HPDE6-E6E7 (cell line): ENCODE measurements around the gene RGL2.

Experiments used
- DNase-seq: peaks from one replicate; pipeline ENCODE4 v3.0.0; 2011; ENCODE audit warnings: missing footprints; ENCODE audit errors: extremely low spot score

RGL2 gene

DNA sequence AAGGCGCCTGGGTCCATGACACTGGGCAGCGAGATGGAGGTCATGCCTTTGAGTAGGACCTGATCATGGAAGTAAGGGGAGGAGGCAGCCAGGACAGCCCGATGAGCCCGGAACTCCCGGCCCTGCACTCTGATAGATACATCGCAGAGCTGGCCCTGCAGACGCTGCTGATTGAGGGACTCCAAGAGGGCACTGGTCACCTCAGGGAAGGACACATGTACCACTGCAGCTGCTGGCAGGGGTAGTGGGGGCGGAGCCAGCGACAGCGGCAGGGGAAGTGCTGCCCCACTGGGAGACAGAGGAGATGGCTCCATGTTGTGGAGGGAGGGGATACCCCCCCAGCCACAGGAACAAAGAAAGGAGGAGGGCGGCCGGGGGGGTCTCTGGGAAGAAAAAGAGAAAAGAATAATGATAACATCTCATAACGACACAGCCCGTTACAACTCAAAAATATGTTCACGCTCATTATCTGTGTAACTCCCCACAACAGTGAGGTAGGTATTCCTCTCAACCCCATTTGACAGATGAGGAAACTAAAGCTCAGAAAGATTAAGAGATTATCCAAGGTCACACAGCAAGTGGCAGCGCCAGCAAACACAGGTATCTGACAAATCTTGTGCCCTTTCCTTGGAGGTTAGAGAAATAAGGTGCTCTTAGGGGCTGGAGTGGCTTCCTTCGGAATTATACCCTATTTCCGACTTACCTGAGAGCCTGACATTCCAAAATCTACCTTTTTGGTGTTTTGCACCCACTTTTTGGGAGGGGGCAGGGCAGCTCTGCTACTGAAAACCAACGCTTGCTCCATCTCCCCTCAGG is 18.1 kb upstream of the RGL2 start:
- no peak for DNase-seq

DNA sequence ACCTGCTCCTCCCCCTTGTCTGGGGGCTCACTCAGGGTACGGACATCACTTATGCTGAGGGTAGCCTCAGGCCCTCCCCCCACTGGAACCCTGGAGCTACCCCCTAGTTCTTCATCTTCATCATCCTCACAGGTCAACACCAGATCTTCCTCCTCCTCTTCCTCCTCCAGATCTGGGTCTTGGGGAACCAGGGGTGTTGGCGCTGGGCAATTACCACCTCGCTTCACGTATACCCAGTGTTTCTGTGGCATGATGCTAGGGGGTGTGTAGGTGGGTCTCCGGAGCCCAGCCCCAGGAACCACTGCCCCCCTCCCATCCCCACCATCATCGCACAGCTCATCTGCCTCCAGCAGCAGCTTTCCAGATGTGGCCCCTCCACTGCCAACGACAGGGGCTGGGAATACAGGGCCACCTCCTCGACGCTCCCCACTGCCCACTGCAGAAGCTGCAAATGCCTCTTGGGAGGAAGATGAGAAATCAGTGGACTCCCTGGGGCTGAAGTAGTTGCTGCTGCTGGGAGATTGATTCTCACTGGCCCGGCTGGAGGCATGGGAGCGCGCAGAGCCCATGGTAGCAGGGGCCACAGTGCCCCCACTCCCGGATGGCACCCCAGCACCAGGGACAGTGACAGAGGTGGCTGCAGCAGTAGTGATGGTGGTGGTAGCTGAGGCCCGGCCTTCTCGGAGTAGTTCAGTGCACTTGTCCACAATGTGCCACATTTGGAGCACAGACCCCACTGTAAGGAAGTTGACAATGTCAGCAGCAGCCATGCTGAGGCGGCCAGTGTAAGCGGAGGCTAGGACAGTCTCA is 17.3 kb upstream of the RGL2 start:
- no peak for DNase-seq

DNA sequence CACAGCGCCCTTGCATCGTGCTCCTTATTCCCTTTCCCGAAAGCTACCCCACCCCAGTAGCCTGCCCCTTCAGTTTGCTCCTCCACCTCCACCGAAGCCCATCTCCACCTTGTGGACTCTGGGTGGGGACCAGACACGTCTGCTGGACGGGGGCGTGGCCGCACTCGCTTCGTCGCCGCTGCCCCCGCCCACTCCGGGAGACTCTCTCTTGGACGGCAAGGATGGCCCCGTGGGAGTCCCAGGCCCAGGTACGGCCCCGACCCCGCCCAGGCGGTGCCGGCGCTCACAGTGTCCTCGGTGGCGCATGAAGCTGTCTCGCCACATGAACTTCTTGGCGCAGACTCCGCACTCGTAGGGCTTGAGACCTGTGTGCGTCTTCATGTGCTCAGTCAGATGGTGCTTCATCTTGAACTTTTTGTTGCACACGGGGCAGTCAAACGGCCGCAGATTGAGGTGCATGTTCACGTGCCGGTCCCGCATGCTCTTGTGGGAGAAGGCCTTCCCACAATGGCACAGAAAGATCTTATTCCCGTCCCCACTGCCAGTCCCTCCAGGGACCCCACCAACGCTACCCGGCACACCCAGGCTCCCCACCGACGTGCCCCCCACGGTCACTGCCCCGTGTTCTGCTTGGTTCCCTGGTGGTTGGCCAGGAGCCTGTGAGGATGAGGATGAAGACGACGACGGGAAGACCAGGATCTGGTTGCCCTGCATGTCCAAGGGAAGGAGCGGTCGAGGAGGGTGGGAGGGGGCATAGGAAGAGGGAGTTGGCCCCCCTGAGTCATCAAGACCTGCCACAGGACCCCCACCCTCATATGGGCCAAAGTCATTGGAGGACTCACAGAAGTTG is 16.4 kb upstream of the RGL2 start:
- DNase-seq: peak; percentile 15

DNA sequence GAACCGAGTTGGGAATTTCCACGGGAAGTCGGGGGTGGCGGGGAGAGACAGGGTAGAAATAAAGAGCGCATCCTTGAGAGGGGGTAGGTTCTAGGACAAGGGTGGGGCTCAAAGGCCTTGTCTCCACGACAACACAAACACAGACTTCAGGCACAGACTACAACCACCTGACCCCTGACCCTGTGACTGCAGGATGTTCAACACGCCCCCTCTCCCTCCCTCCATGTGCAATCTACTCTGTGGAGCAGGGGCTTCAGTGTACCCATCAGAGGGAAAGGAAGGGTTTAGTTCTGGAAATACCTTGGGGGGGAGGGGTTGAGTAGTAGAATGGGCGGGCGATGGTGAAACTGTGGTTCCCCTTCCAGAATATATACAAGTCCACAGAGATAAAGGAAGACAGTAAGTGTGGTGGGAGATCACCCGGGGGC is 15.8 kb upstream of the RGL2 start:
- DNase-seq: peak; percentile 47

DNA sequence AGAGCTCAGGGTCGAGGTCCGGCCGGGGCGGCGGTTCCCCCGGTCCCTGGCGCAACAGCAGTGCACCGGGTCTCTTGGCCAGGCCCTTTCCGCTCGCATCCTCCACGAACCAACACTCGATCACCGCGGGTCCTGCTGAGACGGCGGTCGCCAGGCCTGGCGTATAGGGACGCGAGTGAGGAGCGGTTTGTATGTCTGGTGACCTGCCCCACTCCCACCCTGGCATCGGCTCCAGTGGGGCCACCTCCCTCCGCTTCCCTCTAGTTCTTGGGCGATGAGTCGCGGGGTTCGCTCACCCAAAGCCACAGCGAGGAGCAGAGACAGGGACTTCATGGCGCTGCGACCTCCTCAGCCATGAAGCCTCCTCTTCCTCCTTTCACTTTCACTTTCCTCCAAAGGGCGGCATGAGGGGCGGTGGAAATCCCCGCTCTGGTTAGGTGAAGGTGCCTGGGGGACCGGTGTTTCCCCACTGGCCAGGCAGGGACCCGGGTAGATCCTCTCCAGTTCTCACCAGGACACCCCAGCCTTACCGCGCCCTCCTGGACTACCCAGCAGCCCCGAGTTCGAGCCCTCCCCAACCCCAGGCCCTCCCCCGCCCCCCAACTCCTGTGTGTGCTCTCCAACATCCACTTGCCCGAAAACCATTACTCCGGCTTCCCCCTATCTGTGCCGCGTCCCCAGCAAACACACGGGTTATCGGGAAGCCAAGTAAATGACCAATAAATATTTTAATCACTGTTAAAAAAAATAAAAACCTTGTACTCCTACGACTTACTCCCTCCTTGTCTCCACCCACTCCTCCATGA is 15.2 kb upstream of the RGL2 start, which contains the start of gene TAPBP:
Gene TAPBP (minus strand): TSS at position 370 of the 806 bp plus-strand sequence. CDS start 37 bp downstream, at position 333.
- peak; percentile 54 for DNase-seq

DNA sequence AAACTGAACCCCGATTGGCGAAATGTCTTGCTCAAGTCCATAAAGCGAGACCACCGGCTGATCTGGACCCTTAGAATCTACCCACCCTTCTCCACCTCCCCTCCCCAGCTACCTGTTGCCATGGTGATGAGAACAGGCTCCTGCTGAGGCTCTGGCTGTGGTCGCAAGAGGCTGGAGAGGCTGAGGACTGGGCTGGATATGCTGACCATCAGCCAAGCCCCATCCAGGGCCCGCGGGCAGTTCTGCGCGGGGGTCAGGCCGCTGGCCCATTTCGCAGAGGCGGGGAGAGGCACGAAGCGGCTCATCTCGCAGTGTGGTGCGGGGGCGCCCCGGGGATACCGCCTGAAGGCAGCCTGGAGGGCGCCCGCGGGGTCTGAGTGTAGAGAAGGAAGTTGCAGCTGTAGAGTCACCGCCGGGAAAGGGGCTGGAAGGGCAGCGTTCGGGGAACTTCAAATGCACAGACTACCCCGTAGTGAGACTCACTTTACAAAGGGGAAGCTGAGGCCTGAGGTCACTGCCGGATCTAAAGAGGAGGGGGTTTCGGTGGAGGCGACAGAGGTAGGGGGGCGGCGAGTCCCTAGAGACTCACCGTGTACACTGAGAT is 14.5 kb upstream of the RGL2 start:
- no peak for DNase-seq

DNA sequence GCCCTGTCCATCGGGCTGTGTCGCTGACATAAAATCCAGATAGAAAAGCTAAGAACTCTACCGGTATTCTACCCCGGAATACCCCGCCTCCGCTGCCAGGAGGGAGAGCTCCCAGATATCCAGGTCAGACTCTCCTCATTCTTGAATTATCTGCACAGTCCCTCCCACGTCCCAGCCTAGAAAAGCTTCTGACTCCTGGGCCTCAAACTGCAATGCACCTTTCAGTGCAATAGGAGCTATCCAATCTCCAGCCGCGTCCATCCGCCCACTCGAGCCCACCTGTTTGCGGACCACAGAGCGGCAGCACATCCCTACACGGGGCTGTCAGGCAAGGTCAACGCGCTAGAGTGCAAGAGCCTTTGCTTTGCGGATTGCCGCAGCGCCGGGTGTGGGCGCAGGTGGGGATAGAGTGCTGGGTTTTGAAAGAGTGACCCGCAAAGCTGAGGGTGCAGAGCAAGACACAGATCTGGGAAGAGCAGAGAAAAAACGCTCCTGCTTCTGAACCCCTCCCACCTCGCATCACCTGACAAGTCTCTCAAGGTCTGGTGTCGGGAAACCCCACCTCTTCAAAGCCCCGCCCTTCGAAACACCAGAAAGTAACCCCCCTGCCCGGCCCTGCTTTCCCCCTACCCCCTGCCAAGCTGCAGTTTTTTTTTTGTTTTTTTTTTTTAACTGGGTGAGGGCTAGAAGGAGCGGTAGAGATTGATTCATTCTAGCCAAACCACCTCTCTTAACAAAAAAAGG is 13.8 kb upstream of the RGL2 start:
- peak; percentile 92 for DNase-seq

DNA sequence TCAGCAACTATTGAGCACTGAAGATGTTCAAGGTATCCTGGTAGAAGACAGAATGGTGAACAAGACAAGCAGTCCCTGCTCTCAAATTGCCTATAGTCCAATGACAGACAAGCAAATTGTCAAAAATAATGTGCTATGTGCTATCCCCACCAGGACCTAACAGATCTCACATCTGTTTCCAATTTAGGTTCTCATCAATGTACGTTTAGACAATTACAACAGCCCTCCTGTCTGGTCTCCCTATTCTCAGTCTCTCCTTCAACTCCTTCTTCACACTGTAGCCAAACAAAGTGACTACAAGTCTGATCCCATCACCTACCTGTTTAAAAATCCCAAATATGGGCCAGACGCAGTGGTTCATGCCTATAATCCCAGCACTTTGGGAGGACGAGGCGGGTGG is 7.6 kb upstream of the RGL2 start:
- no peak for DNase-seq

DNA sequence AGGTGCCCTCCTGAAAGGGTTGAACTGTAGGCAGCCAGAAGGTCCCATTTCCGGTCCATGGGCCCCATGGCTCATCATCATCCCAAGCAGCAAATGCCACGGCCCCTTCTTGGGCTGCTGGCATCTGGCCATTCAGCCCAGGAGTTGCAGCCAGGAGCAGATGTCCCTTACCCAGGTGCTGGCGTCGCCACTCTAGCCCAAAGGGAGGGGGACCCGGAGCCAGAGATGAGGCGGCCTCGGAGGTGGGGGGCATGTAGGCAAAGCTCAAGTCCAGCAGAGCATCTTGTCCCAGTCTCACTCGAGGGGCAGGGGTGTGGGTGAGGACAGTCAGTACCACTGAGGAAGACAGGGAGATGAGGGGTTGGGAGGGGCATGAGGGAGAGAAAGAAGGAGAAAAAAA is 6.3 kb upstream of the RGL2 start:
- no peak for DNase-seq

DNA sequence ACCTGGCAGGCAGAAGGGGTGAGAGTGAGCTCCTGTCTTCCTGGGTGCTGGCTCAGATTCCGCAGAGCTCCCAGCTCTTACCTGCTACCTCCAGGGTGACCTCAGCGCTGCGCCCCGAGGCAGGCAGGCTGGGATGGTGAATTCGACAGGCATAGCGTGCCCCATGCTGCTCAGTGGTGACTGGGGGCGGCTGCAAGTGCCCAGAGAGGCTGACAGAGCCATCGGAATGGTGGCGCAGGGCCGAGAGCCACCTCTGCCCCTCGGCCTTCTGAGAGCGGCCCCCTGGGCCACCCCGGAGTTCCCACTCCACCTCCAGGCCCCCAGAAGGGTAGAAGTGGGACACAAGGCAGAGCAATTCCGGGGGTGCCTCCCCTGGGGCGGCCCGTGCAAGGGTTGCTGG is 5.5 kb upstream of the RGL2 start:
- no peak for DNase-seq

DNA sequence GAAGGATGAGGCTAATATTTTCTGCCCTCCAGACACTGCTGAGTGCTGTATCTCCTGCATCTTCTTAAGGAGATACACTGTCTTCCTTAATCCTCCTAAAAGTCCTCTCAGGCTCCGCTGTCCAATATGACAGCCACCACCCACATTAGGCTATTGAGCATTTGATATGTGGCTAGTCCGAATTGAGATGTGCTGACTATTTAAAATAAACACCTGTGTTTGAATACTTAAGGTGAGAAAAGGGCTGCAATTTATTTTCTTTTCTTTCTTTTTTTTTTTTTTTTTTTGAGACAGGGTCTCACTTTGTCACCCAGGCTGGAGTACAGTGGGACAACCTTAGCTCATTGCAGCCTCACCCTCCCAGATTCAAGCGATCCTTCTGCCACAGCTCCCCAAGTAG is 3.1 kb upstream of the RGL2 start:
- DNase-seq: no peak

DNA sequence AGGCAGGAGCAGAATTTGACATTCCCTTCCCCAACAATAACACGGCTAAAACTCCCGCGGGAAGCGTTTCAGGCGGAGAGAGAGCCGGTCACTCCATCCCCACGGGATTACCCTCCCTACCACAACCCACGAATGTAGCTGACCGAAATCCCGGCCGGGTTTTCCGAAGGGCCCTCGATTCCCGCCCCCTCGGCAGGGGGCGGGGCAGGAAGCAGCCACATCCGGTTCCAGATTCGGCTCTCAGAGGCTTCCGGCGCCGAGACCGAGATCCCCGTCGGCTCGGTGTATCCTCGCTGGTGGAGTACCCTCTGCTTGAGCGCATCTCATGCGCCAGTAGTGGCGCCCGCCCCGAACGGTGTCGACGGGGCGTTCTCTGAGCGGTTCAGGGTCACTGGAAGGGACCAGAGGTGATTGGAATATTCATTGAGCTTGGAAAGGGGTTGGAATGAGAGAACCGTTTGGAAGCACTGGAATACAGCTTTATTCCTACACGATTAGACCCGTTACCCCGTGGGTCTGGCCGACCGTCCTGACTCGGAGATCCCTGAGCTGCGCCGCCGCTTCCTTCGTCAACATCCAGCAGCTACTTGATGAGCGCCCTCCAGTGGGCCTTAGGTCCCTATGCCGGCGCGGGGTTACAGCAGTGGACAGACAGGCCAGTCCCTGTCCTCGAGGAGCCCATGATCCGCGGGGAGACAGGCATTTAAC is 649 bp upstream of the RGL2 start:
- DNase-seq: peak; percentile 73

DNA sequence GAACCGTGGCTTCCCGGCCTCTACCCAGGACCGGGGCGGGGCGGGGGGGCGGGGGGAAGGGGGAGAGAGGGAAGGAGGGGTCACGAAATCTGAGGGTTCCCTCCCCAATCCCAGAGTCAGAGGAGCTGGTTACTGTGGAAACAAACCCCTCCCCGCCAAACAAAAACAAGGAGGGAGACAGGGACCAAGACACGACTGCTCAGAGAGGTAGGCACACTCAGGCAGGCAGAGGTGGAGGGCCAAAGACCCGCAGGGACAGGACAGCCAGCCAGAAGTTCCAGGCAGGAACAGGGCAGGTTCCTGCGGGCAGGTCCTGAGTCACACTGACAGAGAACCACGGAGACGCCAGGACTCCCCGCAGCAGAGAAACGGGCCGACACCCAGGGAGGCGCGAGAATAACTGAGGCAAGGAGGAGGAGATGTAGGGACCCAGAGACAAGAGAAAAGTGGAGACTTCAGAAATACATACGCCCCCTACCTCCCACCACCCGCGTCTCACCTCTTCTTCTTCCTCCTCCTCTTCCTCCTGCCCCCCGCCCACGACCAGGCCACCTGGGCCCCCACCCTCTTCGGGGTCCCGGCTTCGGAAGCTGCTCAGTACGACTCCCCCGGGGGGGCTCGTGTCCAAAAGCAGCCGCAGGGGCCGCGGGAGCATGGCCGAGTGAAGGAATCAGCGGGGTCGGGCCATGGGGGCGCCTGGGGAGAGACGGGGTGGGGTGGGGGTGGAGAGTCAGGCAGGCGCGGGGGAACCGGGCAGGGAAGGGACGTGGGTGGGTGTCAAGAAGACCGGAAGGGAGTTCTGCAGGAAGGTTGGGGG is 578 bp downstream of the RGL2 start:
- peak; percentile 86 for DNase-seq

DNA sequence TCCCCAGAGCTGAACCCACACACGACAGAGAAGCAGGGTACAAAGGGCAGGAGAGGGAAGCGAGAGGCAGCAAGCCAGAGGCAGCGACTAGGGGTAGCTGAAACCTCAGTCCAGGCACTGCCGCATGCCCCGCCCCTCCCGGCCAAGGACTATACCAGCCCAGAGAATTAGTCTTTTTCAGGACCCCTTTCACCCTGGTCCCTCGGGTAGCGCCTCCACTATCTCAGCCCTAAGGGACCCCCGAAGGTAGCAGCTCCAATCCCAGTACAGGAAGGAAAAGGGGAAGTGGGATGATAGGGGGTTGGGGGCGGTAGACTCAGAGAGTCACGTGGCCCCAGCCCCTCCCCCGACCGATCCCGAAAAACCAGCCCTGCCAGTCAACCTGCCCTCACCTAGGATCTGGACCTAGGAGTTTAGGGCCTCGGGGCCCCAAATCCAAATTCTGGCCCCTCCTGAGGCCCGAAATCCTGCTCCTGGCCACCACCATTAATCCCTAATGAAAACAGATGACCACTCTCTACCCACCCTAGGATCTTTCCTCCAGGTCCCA is 1.3 kb downstream of the RGL2 start:
- peak; percentile 72 for DNase-seq

DNA sequence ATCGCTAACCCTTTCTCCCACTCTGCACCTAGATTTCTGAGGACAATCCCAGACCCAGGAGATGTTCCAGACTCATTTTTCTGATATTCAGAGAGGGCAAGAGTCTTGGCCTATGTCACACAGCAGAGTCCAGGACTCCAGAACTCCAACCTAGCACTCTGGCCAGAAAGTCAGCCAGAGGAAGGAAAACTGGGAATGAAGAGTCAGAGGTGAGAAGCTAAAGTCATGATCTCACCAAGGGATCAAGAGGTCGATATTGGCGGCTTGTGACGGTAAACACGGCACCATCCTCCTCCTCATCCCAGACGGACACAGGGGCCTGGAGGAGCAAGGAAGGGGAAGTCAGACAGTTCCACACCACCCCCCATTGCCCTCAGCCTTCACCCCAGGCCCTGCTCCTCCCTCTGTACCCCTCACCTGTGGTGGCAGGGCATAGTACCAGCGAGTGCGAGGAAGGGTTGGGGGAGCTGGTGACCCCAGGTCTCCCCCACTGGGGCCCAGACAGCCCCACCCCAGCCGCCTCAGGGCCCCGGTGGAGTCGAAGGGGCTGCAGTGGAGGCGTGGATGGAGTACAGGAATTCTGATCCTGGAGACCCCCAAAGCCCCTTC is 1.8 kb downstream of the RGL2 start:
- DNase-seq: no peak

DNA sequence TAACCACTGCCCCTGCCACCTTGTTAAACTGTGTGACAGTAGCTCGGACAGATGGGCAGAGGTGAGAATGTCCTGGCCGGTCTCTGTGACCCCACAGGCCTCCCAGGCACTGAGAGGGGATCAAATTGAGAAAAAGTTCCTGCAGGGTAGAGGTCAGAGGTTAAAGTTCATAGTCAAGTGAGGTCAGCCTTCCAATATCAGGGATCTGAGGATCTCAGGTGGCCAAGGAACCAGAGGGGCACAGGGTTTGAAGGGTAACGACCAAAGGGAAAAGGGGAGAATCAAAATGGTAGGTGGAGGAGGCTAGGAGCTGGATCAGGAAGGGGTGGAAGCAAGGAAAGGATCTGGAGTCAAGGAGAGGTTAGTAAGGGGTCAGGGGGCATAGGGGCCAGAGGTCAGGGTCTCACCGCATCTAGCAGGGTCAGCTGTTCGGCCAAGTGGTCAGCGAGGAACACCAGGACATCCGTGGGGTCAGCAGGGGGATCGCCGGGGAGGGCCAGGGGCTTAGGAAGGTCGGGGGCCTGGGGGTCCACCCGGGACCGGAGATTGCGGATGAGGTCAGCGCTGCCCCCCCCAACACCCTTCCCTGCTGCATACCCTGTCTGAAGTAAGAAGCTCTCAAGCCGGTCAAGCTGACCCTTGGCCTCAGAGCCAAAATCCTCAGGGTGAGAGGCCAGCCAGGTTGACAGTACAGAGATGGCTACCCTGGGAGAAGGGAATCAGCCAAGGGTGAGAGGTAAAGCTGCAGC is 2.9 kb downstream of the RGL2 start:
- DNase-seq: no peak
